GM12878 (cell line): ENCODE data around the gene ANKIB1.

Source experiments
- BHLHE40 ChIP-seq, 2 experiments: fragments of 450-650 bp in 1 of 2; IDR thresholded peaks; 2 replicates each; pipeline ENCODE4 v1.6.1; 2011 to 2017; ENCODE audit warnings: low read depth in 2 of 2, borderline replicate concordance in 1 of 2, improper control_type of control experiment in 1 of 2, low read length in 1 of 2, mild to moderate bottlenecking in 1 of 2
- CHD4 ChIP-seq: fragments of 200-600 bp; sonication (generic); IDR thresholded peaks from 2 replicates; pipeline ENCODE4 v1.6.1; 2016; ENCODE audit warnings: mild to moderate bottlenecking
- EZH2 ChIP-seq: IDR thresholded peaks from 2 replicates; pipeline ENCODE4 v1.6.1; 2012; ENCODE audit warnings: low read depth, mild to moderate bottlenecking, control low read depth, inconsistent platforms, low read length, borderline replicate concordance; ENCODE audit not compliant: control insufficient read depth
- JUNB ChIP-seq: IDR thresholded peaks from 2 replicates; pipeline ENCODE4 v1.6.1; 2016; ENCODE audit warnings: antibody characterized with exemption, mild to moderate bottlenecking
- POLR2AphosphoS5 ChIP-seq: IDR thresholded peaks from 2 replicates; pipeline ENCODE4 v1.6.1; 2011; ENCODE audit warnings: mild to moderate bottlenecking, low read length, inconsistent platforms
- RAD51 ChIP-seq: fragments of 450-650 bp; IDR thresholded peaks from 2 replicates; pipeline ENCODE4 v1.6.1; 2016; ENCODE audit warnings: moderate library complexity, mild to moderate bottlenecking, inconsistent platforms
- RCOR1 ChIP-seq: conservative IDR thresholded peaks from 2 replicates; pipeline ENCODE4 v1.6.1; 2012; ENCODE audit warnings: low read depth, low read length, improper control_type of control experiment
- RFX5 ChIP-seq: IDR thresholded peaks from 2 replicates; pipeline ENCODE4 v1.6.1; 2011; ENCODE audit warnings: low read depth, low read length, improper control_type of control experiment
- SP1 ChIP-seq: IDR thresholded peaks from one replicate; pipeline ENCODE4 v1.6.1; 2011; ENCODE audit warnings: low read depth, low read length
- YBX1 ChIP-seq: fragments of 450-650 bp; IDR thresholded peaks from 2 replicates; pipeline ENCODE4 v1.6.1; 2016; ENCODE audit warnings: antibody characterized with exemption
- TF ChIP-seq, protein P1 (sequence below), 3 experiments: IDR thresholded peaks in 2 of 3; conservative IDR thresholded peaks in 1 of 3; 2 replicates each; pipeline ENCODE4 v1.5.1; 2011; ENCODE audit warnings: low read depth in 3 of 3, low read length in 3 of 3, mild to moderate bottlenecking in 3 of 3, control low read depth in 2 of 3, moderate library complexity in 2 of 3, inconsistent platforms in 1 of 3, mixed read lengths in 1 of 3; ENCODE audit not compliant: control insufficient read depth in 2 of 3, insufficient read depth in 1 of 3; ENCODE audit errors: extremely low read depth in 1 of 3
- TF ChIP-seq, protein P2 (sequence below): IDR thresholded peaks from 2 replicates; pipeline ENCODE4 v1.6.1; 2012; ENCODE audit warnings: low read length, inconsistent platforms
- TF ChIP-seq, protein P3 (sequence below): IDR thresholded peaks from 2 replicates; pipeline ENCODE4 v1.6.1; 2011; ENCODE audit warnings: low read depth, low read length, improper control_type of control experiment, borderline replicate concordance
- TF ChIP-seq, protein P4 (sequence below): IDR thresholded peaks from 2 replicates; pipeline ENCODE4 v1.6.1; 2011; ENCODE audit warnings: borderline replicate concordance, low read depth, mild to moderate bottlenecking, moderate library complexity, low read length; ENCODE audit not compliant: insufficient read depth, poor library complexity, severe bottlenecking

DNA sequence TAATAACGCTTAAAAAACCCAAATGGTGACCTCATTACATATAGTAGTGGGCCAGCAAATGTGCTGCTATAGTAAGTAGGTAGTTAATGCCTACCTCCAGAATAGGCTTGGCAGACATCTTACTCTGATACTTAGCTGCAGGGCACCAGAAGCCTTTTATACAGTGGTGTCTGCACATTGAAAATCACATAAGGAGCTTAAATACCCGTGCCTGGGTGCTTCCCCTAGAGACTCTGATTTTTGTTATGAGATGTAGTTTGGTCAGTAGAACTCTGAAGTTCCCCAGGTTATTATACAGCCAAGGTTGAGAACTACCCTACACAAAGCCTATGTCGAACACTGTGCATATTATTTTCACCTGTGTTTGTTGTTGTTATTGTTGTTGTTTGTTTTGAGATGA lies 47.2 kb downstream of the ANKIB1 start:
- TF ChIP-seq, protein P1, sequence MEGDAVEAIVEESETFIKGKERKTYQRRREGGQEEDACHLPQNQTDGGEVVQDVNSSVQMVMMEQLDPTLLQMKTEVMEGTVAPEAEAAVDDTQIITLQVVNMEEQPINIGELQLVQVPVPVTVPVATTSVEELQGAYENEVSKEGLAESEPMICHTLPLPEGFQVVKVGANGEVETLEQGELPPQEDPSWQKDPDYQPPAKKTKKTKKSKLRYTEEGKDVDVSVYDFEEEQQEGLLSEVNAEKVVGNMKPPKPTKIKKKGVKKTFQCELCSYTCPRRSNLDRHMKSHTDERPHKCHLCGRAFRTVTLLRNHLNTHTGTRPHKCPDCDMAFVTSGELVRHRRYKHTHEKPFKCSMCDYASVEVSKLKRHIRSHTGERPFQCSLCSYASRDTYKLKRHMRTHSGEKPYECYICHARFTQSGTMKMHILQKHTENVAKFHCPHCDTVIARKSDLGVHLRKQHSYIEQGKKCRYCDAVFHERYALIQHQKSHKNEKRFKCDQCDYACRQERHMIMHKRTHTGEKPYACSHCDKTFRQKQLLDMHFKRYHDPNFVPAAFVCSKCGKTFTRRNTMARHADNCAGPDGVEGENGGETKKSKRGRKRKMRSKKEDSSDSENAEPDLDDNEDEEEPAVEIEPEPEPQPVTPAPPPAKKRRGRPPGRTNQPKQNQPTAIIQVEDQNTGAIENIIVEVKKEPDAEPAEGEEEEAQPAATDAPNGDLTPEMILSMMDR (IDR thresholded peaks at IDR 0.05 in 2 of 3, conservative IDR thresholded peaks at IDR 0.05 in 1 of 3; ENCODE audit: control insufficient read depth in 2 of 3, extremely low read depth in 1 of 3, insufficient read depth in 1 of 3, low read depth in 3 of 3, low read length in 3 of 3) = no peak
- TF ChIP-seq BHLHE40 (IDR thresholded peaks at IDR 0.05; ENCODE audit: borderline replicate concordance in 1 of 2, low read depth in 2 of 2, low read length in 1 of 2) (no peak), JUNB (no peak), RCOR1 (no peak), EZH2 (no peak), SP1 (no peak), CHD4 (no peak), RFX5 (no peak), YBX1 (no peak), RAD51 (no peak), POLR2AphosphoS5 (no peak)
- TF ChIP-seq, protein P2, sequence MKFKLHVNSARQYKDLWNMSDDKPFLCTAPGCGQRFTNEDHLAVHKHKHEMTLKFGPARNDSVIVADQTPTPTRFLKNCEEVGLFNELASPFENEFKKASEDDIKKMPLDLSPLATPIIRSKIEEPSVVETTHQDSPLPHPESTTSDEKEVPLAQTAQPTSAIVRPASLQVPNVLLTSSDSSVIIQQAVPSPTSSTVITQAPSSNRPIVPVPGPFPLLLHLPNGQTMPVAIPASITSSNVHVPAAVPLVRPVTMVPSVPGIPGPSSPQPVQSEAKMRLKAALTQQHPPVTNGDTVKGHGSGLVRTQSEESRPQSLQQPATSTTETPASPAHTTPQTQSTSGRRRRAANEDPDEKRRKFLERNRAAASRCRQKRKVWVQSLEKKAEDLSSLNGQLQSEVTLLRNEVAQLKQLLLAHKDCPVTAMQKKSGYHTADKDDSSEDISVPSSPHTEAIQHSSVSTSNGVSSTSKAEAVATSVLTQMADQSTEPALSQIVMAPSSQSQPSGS = no peak
- TF ChIP-seq, protein P3, sequence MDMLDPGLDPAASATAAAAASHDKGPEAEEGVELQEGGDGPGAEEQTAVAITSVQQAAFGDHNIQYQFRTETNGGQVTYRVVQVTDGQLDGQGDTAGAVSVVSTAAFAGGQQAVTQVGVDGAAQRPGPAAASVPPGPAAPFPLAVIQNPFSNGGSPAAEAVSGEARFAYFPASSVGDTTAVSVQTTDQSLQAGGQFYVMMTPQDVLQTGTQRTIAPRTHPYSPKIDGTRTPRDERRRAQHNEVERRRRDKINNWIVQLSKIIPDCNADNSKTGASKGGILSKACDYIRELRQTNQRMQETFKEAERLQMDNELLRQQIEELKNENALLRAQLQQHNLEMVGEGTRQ = no peak
- TF ChIP-seq, protein P4, sequence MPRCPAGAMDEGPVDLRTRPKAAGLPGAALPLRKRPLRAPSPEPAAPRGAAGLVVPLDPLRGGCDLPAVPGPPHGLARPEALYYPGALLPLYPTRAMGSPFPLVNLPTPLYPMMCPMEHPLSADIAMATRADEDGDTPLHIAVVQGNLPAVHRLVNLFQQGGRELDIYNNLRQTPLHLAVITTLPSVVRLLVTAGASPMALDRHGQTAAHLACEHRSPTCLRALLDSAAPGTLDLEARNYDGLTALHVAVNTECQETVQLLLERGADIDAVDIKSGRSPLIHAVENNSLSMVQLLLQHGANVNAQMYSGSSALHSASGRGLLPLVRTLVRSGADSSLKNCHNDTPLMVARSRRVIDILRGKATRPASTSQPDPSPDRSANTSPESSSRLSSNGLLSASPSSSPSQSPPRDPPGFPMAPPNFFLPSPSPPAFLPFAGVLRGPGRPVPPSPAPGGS = no peak
